ENCODE results near the gene SOX21.

SOX21 gene

DNA sequence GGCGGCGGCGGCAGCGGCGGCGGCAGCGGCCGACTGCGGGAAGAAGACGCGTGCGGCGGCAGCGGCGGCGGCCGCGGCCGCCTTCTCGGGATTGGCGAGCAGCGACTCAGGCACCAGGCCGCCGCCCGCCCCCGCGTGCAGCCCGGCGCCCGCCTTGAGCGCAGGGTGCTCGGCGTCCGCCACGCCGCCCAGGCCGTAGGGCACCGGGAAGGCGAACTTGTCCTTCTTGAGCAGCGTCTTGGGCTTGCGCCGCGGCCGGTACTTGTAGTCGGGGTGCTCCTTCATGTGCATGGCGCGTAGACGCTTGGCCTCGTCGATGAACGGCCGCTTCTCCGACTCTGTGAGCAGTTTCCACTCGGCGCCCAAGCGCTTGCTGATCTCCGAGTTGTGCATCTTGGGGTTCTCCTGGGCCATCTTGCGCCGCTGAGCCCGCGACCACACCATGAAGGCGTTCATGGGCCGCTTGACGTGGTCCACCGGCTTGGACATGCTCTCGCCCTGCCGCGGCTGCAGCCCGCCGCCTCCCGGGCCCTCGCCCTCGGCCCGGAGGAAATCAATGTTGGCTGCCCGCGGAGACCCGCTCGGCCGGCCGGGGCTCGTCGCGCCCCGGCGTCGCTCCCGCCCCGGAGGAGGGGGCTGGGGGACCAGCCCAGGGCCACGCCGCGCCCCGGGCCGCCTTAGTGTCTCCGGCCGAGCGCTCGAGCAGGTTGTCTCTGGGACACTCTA, 621 bp downstream of the SOX21 start:
- H3K27ac ChIP-seq (ENCODE audit: low read depth, low read length, poor library complexity, severe bottlenecking) = no peak overlapping the region
- no peaks in the 10 kb centered on the region for H3K9me2 ChIP-seq (ENCODE audit: low read depth, low read length)
- no peaks in the 10 kb centered on the region for H3K36me3 ChIP-seq (ENCODE audit: insufficient read depth, low read length)
- no peaks in the 10 kb centered on the region for H4K20me1 ChIP-seq (ENCODE audit: insufficient read depth, low read length)
- H3K79me2 ChIP-seq (ENCODE audit: insufficient read depth, low read length) = no peaks in the 10 kb centered on the region
- TF ChIP-seq, protein P1, sequence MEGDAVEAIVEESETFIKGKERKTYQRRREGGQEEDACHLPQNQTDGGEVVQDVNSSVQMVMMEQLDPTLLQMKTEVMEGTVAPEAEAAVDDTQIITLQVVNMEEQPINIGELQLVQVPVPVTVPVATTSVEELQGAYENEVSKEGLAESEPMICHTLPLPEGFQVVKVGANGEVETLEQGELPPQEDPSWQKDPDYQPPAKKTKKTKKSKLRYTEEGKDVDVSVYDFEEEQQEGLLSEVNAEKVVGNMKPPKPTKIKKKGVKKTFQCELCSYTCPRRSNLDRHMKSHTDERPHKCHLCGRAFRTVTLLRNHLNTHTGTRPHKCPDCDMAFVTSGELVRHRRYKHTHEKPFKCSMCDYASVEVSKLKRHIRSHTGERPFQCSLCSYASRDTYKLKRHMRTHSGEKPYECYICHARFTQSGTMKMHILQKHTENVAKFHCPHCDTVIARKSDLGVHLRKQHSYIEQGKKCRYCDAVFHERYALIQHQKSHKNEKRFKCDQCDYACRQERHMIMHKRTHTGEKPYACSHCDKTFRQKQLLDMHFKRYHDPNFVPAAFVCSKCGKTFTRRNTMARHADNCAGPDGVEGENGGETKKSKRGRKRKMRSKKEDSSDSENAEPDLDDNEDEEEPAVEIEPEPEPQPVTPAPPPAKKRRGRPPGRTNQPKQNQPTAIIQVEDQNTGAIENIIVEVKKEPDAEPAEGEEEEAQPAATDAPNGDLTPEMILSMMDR (IDR thresholded peaks at IDR 0.05; ENCODE audit: low read length) = no peak
- TF ChIP-seq EZH2 (IDR thresholded peaks at IDR 0.05; ENCODE audit: borderline replicate concordance, low read length) = no peak
- no peaks in the 10 kb centered on the region for H3F3A ChIP-seq (ENCODE audit: insufficient read depth, low read length)
- no peaks in the 10 kb centered on the region for H3K27me3 ChIP-seq (ENCODE audit: insufficient read depth, low read length)
- H3K4me3 ChIP-seq (ENCODE audit: low read depth, low read length, poor library complexity, severe bottlenecking) = no peak overlapping the region
- no peaks in the 10 kb centered on the region for H3K9me3 ChIP-seq (ENCODE audit: low read length)
- H3K4me2 ChIP-seq (ENCODE audit: low read length) = no peak overlapping the region
- H3K4me1 ChIP-seq (ENCODE audit: insufficient read depth, low read length, severe bottlenecking) = no peaks in the 10 kb centered on the region
- no peak overlapping the region for H2AFZ ChIP-seq (ENCODE audit: low read length)
- H3K9ac ChIP-seq (ENCODE audit: low read length) = no peak overlapping the region

DNA sequence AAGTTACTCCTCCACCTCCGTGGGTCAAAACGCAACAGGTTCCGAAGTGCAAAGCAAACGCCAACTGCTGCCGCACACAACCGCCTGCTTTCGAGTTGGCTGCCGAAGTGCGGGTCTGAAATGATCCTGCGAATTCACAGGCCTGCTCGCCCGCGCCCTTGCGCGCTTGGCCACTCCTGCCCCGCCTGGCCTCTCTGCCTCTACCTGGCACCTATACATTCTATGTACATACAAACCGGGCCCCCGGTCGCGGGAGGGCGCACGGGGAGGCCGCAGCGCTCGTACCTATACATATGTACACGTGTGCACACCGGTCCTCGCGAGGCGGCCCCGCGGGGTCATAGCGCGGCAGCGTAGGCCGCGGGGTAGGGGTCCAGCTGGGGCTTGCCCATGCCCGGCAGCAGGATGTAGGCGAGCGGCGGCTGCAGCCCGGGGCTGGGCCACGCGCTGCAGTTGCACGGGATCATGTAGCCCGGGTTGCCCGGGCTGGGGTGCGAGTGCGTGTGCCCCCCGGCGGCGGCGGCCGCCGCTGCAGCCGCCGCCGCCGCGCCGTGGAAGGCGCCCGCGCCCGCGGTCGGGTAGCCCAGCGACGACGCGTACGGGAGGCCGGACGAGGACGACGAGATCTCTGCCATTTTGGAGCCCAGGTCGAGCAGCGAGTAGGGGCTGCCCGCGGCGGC, 1.3 kb downstream of the SOX21 start:
- Histone ChIP-seq H3K4me3 (ENCODE audit: low read depth, low read length, poor library complexity, severe bottlenecking) (no peak overlapping the region), H3K4me2 (ENCODE audit: low read length) (no peak overlapping the region), H3K79me2 (ENCODE audit: insufficient read depth, low read length) (no peaks in the 10 kb centered on the region), H3K27me3 (ENCODE audit: insufficient read depth, low read length) (no peaks in the 10 kb centered on the region), H4K20me1 (ENCODE audit: insufficient read depth, low read length) (no peaks in the 10 kb centered on the region), H3F3A (ENCODE audit: insufficient read depth, low read length) (no peaks in the 10 kb centered on the region), H3K36me3 (ENCODE audit: insufficient read depth, low read length) (no peaks in the 10 kb centered on the region), H2AFZ (ENCODE audit: low read length) (no peak overlapping the region), H3K9me3 (ENCODE audit: low read length) (no peaks in the 10 kb centered on the region), H3K9ac (ENCODE audit: low read length) (no peak overlapping the region), H3K27ac (ENCODE audit: low read depth, low read length, poor library complexity, severe bottlenecking) (no peak overlapping the region), H3K4me1 (ENCODE audit: insufficient read depth, low read length, severe bottlenecking) (no peaks in the 10 kb centered on the region), H3K9me2 (ENCODE audit: low read depth, low read length) (no peaks in the 10 kb centered on the region)
- TF ChIP-seq, protein P1 (IDR thresholded peaks at IDR 0.05; ENCODE audit: low read length) = no peak
- no peak for TF ChIP-seq EZH2 (IDR thresholded peaks at IDR 0.05; ENCODE audit: borderline replicate concordance, low read length)

DNA sequence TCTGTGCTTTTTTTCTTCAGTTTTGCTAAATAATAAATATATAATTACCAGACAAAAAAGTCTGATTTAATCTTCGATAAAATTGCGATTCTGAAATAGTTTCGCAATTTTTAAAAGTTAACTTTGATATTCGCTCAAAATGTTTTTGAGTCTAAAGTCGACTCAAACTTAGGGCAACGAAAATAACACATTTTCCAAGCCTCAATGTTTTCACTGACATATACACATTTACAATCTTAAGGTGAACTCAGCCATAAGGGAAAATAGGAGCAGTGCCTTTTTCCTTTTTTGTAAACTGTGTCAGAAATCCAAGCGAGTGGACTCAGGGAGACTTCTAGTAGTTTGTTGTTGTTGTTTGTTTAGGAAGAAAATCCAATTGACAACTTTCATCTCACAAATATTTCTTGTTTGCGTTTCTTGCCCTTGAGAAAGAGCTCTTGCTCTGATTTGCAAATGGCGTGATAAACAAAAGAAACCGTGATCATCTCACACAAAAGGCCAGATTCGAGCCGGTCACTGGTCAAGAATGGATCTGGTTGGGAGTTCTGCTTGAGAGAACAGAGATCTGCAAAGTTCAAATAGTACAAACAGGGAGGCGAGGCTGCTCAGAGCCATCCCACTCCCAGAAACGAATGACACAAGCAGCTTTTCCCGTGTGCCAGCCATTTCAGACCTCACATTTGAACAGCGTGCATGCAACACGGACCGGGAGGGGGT, 2.1 kb downstream of the SOX21 start:
- H3K4me2 ChIP-seq (ENCODE audit: low read length) = no peak overlapping the region
- no peaks in the 10 kb centered on the region for H3K9me3 ChIP-seq (ENCODE audit: low read length)
- H3K9me2 ChIP-seq (ENCODE audit: low read depth, low read length) = no peaks in the 10 kb centered on the region
- H4K20me1 ChIP-seq (ENCODE audit: insufficient read depth, low read length) = no peaks in the 10 kb centered on the region
- H3K9ac ChIP-seq (ENCODE audit: low read length) = no peak overlapping the region
- H3K4me3 ChIP-seq (ENCODE audit: low read depth, low read length, poor library complexity, severe bottlenecking) = no peak overlapping the region
- H3F3A ChIP-seq (ENCODE audit: insufficient read depth, low read length) = no peaks in the 10 kb centered on the region
- H2AFZ ChIP-seq (ENCODE audit: low read length) = no peak overlapping the region
- no peaks in the 10 kb centered on the region for H3K4me1 ChIP-seq (ENCODE audit: insufficient read depth, low read length, severe bottlenecking)
- H3K27me3 ChIP-seq (ENCODE audit: insufficient read depth, low read length) = no peaks in the 10 kb centered on the region
- no peaks in the 10 kb centered on the region for H3K36me3 ChIP-seq (ENCODE audit: insufficient read depth, low read length)
- H3K27ac ChIP-seq (ENCODE audit: low read depth, low read length, poor library complexity, severe bottlenecking) = no peak overlapping the region
- no peaks in the 10 kb centered on the region for H3K79me2 ChIP-seq (ENCODE audit: insufficient read depth, low read length)
- TF ChIP-seq, protein P1 (IDR thresholded peaks at IDR 0.05; ENCODE audit: low read length) = no peak
- TF ChIP-seq EZH2 (IDR thresholded peaks at IDR 0.05; ENCODE audit: borderline replicate concordance, low read length) = no peak
